NCI-H1105 (cell line): ENCODE results near the gene PDE4B.
"Not testable (repeated sequence)": the region's sequence is repeated elsewhere in the genome, so short reads cannot be mapped to it uniquely, and the experiment has no call there.

ENCODE experiments used
- DNase-seq: peaks from one replicate; lab custom pipeline; 2025; lab: John Stamatoyannopoulos, UW

The PDE4B gene

DNA sequence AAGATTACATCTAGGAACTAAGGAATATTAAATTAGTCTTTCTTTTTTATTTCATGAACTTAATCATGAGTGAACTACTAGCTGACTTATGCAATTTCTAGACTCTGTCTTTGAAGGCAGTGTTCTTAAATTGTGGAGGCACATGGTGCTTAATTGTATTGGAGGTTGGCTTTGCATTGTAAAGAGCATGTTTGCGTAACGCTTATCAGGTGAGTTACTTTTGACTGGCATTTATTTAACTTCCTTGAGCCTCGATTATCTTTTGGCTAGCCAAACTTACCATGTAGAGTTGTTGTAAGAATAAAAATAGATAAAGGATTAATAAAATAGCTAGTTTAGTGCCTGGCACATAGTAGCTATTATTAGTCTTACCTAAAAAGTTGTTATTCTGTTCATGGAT, 262.4 kb downstream of the PDE4B start:
- DNase-seq = no peak

GRCh38 chr1:66057448-66057847, 264.8 kb downstream of the PDE4B start:
- DNase-seq = not testable (repeated sequence)

- DNase-seq = no peak
Observed at GRCh38 chr1:66058558-66058957, 265.9 kb downstream of the PDE4B start.

- not testable (repeated sequence) for DNase-seq
Observed at GRCh38 chr1:66067219-66067618, 274.5 kb downstream of the PDE4B start.

DNA sequence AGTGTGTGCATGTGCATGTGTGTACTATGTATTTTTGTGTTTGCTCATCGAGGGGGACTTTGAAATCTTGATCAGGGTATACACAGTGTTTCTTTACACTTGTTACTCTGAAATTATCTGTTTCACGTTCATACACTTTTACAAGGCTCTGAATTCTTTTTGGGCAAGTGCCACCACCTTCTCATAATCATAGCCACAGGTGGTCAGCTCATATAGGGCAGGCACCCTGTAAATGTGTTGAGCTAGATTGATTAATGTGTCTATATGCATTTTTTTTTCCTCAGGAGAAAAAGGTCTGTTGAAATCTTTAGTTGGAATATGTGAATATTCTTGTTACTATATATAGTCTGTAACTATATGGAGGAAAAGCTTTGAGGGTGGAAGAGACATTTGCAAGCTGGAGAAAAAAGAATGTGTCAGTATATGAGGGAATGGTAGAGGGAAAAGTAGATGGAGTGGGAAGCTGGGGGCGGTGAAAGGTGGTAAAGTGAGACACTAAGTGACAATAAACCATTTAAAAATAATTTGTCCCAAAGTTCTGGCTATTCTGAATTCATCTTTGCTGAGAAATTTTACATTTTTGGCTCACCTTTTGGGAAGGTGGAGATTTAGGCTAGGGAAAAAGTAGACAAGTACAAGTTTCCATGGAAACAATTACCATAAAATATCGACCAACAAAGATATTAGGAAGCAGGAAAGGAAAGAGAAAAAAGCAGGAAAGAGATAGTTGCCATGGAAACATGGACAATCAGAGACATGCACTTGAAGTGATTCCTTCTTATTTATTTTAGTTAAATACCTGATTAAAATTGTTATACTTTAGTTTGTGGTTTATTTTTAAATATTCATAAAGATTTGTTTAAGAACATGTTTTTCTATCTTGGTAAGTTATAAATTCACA, 277.5 kb downstream of the PDE4B start:
- DNase-seq = no peak

DNA sequence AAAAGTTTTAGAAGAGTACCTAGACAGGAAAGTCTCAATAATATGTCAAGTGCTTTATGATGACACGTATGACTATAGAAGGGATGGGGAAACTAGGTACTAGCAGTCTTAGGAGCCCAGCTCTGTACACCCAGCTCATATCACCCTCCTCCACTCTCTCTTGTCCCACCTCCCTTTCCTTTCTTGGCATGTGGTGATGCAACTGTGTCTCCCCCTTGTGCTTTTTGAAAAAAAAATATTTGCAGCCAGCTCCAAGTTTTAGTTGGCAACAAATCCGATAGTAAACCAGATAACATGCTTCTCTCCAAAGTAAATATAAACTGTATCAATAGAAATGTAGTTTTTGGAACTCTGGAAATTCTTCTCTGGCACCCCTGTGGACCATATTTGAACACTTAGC, 280.7 kb downstream of the PDE4B start:
- DNase-seq = no peak

- DNase-seq = no peak
Observed at GRCh38 chr1:66074147-66074546, 281.5 kb downstream of the PDE4B start.

- no peak for DNase-seq
Observed at GRCh38 chr1:66078412-66078811, 285.7 kb downstream of the PDE4B start.

GRCh38 chr1:66083003-66083402, 290.3 kb downstream of the PDE4B start:
- no peak for DNase-seq

DNA sequence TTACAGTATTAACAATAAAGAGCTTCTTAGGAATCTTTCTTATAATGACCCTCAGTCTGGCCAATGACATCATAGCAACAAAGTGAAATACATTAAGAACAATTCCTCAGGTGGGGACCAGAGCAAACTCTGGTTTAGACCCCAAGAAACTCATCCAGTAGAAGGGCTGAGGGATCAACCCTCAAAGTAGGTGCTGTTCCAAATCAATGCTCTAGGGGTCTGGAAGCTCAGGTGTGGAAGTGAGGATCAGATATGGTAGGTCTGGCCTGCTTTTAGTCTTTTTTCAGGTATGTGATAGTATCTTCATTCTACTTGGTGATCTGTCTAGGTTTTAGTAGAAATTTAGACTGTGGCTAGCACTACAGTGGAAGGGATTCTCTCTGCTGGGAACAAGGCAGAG, 291.7 kb downstream of the PDE4B start:
- no peak for DNase-seq

GRCh38 chr1:66085600-66085999, 292.9 kb downstream of the PDE4B start:
- DNase-seq = no peak

DNA sequence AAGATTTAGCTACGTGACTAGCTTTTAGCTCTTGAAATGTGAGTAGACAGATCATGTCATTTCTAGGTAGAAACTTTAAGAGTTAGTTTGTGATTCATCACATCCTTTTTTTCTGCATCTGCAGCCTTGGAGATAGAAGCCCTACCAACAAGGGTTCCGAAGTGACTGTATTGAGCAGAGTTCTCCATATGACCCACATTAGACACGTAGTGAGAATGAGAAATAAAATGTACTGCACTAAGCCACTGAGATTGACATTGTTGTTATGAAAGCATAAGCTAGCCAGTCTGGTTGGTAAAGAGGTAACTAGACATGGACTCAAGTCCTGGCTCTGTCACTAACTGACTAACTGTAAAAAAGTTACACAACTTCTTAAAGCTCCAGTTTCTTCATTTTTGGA, 296.1 kb downstream of the PDE4B start:
- DNase-seq = no peak

GRCh38 chr1:66090859-66091457, 298.3 kb downstream of the PDE4B start:
- no peak for DNase-seq

GRCh38 chr1:66095190-66095589, 302.5 kb downstream of the PDE4B start:
- no peak for DNase-seq

GRCh38 chr1:66100959-66101358, 308.3 kb downstream of the PDE4B start:
- DNase-seq = not testable (repeated sequence)

GRCh38 chr1:66104076-66104475, 311.4 kb downstream of the PDE4B start:
- DNase-seq = not testable (repeated sequence)

- DNase-seq = no peak
Observed at GRCh38 chr1:66108624-66109023, 315.9 kb downstream of the PDE4B start.

- DNase-seq = no peak
Observed at GRCh38 chr1:66112744-66113400, 320.2 kb downstream of the PDE4B start.

DNA sequence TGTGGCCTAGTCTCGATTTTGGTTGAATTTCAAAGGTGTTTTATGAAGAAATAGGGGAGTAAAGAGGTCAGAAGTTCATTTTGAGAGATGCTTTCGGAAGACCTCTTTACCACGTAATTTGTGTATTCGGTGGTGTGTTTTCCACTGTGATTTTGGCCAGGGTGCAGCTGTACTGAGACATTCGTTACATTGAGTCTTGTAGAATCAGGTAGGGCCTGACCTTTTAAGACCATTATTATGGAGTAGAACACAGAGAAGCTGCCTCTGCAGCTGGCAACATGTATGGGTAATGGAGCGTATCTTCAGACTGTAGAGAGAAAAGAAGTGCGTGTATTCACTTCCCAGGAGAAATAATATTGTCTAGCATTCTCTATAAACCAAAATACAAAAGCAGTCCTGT, 326.5 kb downstream of the PDE4B start:
- peak; percentile 4 for DNase-seq

DNA sequence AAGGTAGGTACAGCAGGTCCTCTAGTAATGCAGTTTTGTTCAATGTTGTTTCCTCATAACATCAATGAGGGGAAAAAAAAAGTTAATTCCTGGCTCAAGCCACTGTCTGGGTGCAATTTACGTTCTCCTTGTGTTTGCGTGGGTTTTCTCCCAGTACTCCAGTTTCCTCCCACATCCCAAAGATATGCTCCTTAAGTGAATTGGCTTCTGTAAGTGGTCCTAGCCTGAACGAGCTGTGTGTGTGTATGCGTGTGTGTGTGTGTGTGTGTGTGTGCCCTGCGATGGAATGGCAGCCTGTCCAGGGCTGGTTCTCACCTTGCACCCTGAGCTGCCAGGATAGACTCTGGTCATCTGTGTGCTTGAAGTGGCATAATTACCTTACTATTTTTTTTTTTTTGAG, 332.0 kb downstream of the PDE4B start:
- DNase-seq = no peak

GRCh38 chr1:66128641-66129040, 335.9 kb downstream of the PDE4B start:
- DNase-seq = not testable (repeated sequence)

GRCh38 chr1:66132324-66132723, 339.6 kb downstream of the PDE4B start:
- DNase-seq = no peak

DNA sequence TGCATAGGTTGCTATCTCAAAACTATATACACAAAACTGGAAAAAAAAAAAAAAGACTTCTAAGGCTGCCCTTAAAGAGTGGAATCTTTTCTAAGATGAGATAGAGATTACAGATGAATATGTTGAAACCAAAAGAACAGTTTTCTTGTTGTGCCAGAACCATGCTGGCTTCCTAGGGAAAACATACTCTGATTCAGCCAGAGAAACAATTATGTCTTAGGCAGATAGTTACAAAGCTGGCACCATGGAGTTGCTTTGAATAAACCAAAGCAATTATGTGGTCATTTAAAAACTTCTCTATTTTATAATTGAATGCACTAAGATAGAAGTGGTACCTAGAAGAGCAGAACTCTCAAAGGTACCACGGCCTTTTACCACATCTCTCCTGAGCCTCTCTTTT, 341.3 kb downstream of the PDE4B start:
- DNase-seq = no peak
